Measurements from ENCODE around the gene SLC22A31.

SLC22A31 gene

GRCh38 chr16:89197633-89198416 is 2.5 kb downstream of the SLC22A31 start:
- H3K4me3 ChIP-seq (ENCODE audit: control insufficient read depth, low read depth, low read length) = no peak overlapping the region
- no peak for DNase-seq (ENCODE audit: low read depth)
- no peak for TF ChIP-seq CTCF (IDR thresholded peaks at IDR 0.05; ENCODE audit: control insufficient read depth, insufficient read depth, low read depth, low read length, missing control alignments)

GRCh38 chr16:89197033-89197632 is 3.2 kb downstream of the SLC22A31 start:
- no peak for TF ChIP-seq CTCF (IDR thresholded peaks at IDR 0.05; ENCODE audit: control insufficient read depth, insufficient read depth, low read depth, low read length, missing control alignments)
- H3K4me3 ChIP-seq (ENCODE audit: control insufficient read depth, low read depth, low read length) = no peak overlapping the region
- no peak for DNase-seq (ENCODE audit: low read depth)

- no peak overlapping the region for H3K4me3 ChIP-seq (ENCODE audit: control insufficient read depth, low read depth, low read length)
- no peak for TF ChIP-seq CTCF (IDR thresholded peaks at IDR 0.05; ENCODE audit: control insufficient read depth, insufficient read depth, low read depth, low read length, missing control alignments)
- no peak for DNase-seq (ENCODE audit: low read depth)
Measured at GRCh38 chr16:89195521-89196171, 4.7 kb downstream of the SLC22A31 start.

- H3K4me3 ChIP-seq (ENCODE audit: control insufficient read depth, low read depth, low read length) = no peak overlapping the region
- TF ChIP-seq CTCF (IDR thresholded peaks at IDR 0.05; ENCODE audit: control insufficient read depth, insufficient read depth, low read depth, low read length, missing control alignments) = no peak
- DNase-seq (ENCODE audit: low read depth) = no peak
Measured at GRCh38 chr16:89194340-89195311, 5.7 kb downstream of the SLC22A31 start.

GRCh38 chr16:89193576-89194293 is 6.6 kb downstream of the SLC22A31 start:
- H3K4me3 ChIP-seq (ENCODE audit: control insufficient read depth, low read depth, low read length) = no peak overlapping the region; the same call in 1 of the 2 replicates
- no peak for TF ChIP-seq CTCF (IDR thresholded peaks at IDR 0.05; ENCODE audit: control insufficient read depth, insufficient read depth, low read depth, low read length, missing control alignments)
- DNase-seq (ENCODE audit: low read depth) = no peak

Measured in AG09309 (cell line).